Loucy (cell line): ENCODE measurements around the gene PRSS12.

Source experiments
- H2AFZ ChIP-seq: fragments of 200-600 bp; sonication (generic); 2 replicates; pipeline ENCODE4 v1.6.0; 2016; ENCODE audit warnings: antibody characterized with exemption, mild to moderate bottlenecking, low read length, moderate library complexity
- H3F3A ChIP-seq: fragments of 200-600 bp; 2 replicates; pipeline ENCODE4 v1.6.0; 2016; ENCODE audit warnings: antibody characterized with exemption, low read depth, mild to moderate bottlenecking
- H3K27me3 ChIP-seq: fragments of 200-600 bp; sonication (generic); 2 replicates; pipeline ENCODE4 v1.6.1; 2014; ENCODE audit warnings: low read length, mild to moderate bottlenecking; ENCODE audit not compliant: insufficient read depth, poor library complexity, severe bottlenecking
- H3K36me3 ChIP-seq: fragments of 200-600 bp; sonication (generic); 2 replicates; pipeline ENCODE4 v1.6.1; 2016; ENCODE audit warnings: low read length; ENCODE audit not compliant: insufficient read depth
- H3K4me1 ChIP-seq: fragments of 200-600 bp; sonication (generic); 2 replicates; pipeline ENCODE4 v1.5.1; 2014; ENCODE audit warnings: low read length, mild to moderate bottlenecking; ENCODE audit not compliant: insufficient read depth, poor library complexity, severe bottlenecking
- H3K4me2 ChIP-seq: fragments of 200-600 bp; sonication (generic); 2 replicates; pipeline ENCODE4 v1.6.0; 2014; ENCODE audit warnings: antibody characterized with exemption, low read length, low read depth, mild to moderate bottlenecking; ENCODE audit not compliant: poor library complexity, severe bottlenecking
- H3K4me3 ChIP-seq: fragments of 200-600 bp; sonication (generic); 2 replicates; pipeline ENCODE4 v1.5.1; 2014; ENCODE audit warnings: low read length, mild to moderate bottlenecking, mixed read lengths; ENCODE audit not compliant: poor library complexity, severe bottlenecking
- H3K79me2 ChIP-seq: fragments of 200-600 bp; sonication (generic); 2 replicates; pipeline ENCODE4 v1.6.1; 2014; ENCODE audit warnings: low read length; ENCODE audit not compliant: insufficient read depth
- H3K9ac ChIP-seq: fragments of 200-600 bp; sonication (generic); 2 replicates; pipeline ENCODE4 v1.6.0; 2014; ENCODE audit warnings: mild to moderate bottlenecking, low read depth, low read length, moderate library complexity; ENCODE audit not compliant: poor library complexity, severe bottlenecking
- H3K9me2 ChIP-seq: fragments of 200-600 bp; sonication (generic); replicated peaks from 2 replicates; pipeline ENCODE4 v1.6.1; 2016; ENCODE audit warnings: low read depth, low read length, mixed read lengths
- H3K9me3 ChIP-seq: fragments of 200-600 bp; sonication (generic); 2 replicates; pipeline ENCODE4 v1.6.1; 2014; ENCODE audit warnings: mild to moderate bottlenecking, antibody characterized with exemption, low read length, low read depth; ENCODE audit not compliant: insufficient read depth
- H4K20me1 ChIP-seq: fragments of 200-600 bp; sonication (generic); 2 replicates; pipeline ENCODE4 v1.6.0; 2014; ENCODE audit warnings: antibody characterized with exemption, low read length, mild to moderate bottlenecking; ENCODE audit not compliant: insufficient read depth, poor library complexity, severe bottlenecking
- CTCF ChIP-seq: fragments of 200-600 bp; sonication (generic); conservative IDR thresholded peaks from 2 replicates; pipeline ENCODE4 v1.5.1; 2014; ENCODE audit warnings: mild to moderate bottlenecking, antibody characterized with exemption, low read length
- EZH2phosphoT487 ChIP-seq: fragments of 200-600 bp; IDR thresholded peaks from 2 replicates; pipeline ENCODE4 v1.6.1; 2018; ENCODE audit warnings: antibody characterized with exemption, mild to moderate bottlenecking, moderate library complexity, borderline replicate concordance

The PRSS12 gene

GRCh38 chr4:118254368-118254767 lies 98.4 kb downstream of the PRSS12 start:
- no peak overlapping the region for H3K4me2 ChIP-seq
- H4K20me1 ChIP-seq: no peaks in the 10 kb centered on the region
- H3K36me3 ChIP-seq: no peaks in the 10 kb centered on the region
- no peak for TF ChIP-seq EZH2phosphoT487
- no peak for TF ChIP-seq CTCF
- H3K4me3 ChIP-seq: no peak overlapping the region
- no peaks in the 10 kb centered on the region for H3K79me2 ChIP-seq
- H3F3A ChIP-seq: no peaks in the 10 kb centered on the region
- H3K4me1 ChIP-seq: no peaks in the 10 kb centered on the region
- no peak overlapping the region for H3K9ac ChIP-seq
- no peaks in the 10 kb centered on the region for H3K9me2 ChIP-seq
- no peaks in the 10 kb centered on the region for H3K27me3 ChIP-seq
- no peaks in the 10 kb centered on the region for H3K9me3 ChIP-seq
- peak overlapping the region; percentile 10; the same call in 1 of the 2 replicates for H2AFZ ChIP-seq

- Histone ChIP-seq H3K4me3 (no peak overlapping the region), H3K36me3 (no peaks in the 10 kb centered on the region), H2AFZ (no peak overlapping the region), H3K79me2 (no peaks in the 10 kb centered on the region), H3K9me3 (no peaks in the 10 kb centered on the region), H3F3A (no peaks in the 10 kb centered on the region), H3K9ac (no peak overlapping the region), H3K9me2 (no peaks in the 10 kb centered on the region), H3K27me3 (no peaks in the 10 kb centered on the region), H4K20me1 (no peaks in the 10 kb centered on the region), H3K4me2 (no peak overlapping the region), H3K4me1 (no peaks in the 10 kb centered on the region)
- TF ChIP-seq CTCF: no peak
- no peak for TF ChIP-seq EZH2phosphoT487
These were observed 102.9 kb downstream of the PRSS12 start for GRCh38 chr4:118249890-118250289.

- Histone ChIP-seq H3K4me1 (no peaks in the 10 kb centered on the region), H3K79me2 (no peaks in the 10 kb centered on the region), H3K9me3 (no peaks in the 10 kb centered on the region), H3K27me3 (no peaks in the 10 kb centered on the region), H4K20me1 (no peaks in the 10 kb centered on the region), H3K9me2 (no peaks in the 10 kb centered on the region), H2AFZ (no peak overlapping the region), H3K4me2 (no peak overlapping the region), H3K36me3 (no peaks in the 10 kb centered on the region), H3K9ac (no peak overlapping the region), H3K4me3 (no peak overlapping the region), H3F3A (no peaks in the 10 kb centered on the region)
- no peak for TF ChIP-seq EZH2phosphoT487
- TF ChIP-seq CTCF: no peak
These were observed 115.3 kb downstream of the PRSS12 start for GRCh38 chr4:118237531-118237930.
